Brain microvascular endothelial cell (primary cell): ENCODE measurements around the gene SLCO2A1.

Experiments
- DNase-seq: peaks from one replicate; pipeline ENCODE4 v3.0.0-alpha.2; 2020
- H3K27ac ChIP-seq: fragments of 250-450 bp; sonication (Bioruptor Pico); 2 replicates; pipeline ENCODE4 v1.5.1; 2020; ENCODE audit warnings: mild to moderate bottlenecking, moderate library complexity
- H3K27me3 ChIP-seq: fragments of 250-450 bp; sonication (Bioruptor Pico); replicated peaks from 2 replicates; pipeline ENCODE4 v1.5.1; 2020; ENCODE audit warnings: mild to moderate bottlenecking
- H3K36me3 ChIP-seq: fragments of 250-450 bp; sonication (Bioruptor Pico); replicated peaks from 2 replicates; pipeline ENCODE4 v1.5.1; 2020; ENCODE audit warnings: mild to moderate bottlenecking
- H3K4me3 ChIP-seq: 2 replicates; pipeline ENCODE4 v1.5.1; 2011; ENCODE audit warnings: low read depth, mild to moderate bottlenecking, control low read depth, low read length, moderate library complexity
- in situ Hi-C: cut with HindIII; loops from 2 replicates; pipeline ENCODE4 v1.10.0; 2017; ENCODE audit warnings: low sequenced_read_pairs, low pct_ligation_motif_present
- TF ChIP-seq, protein P1 (sequence below): IDR thresholded peaks from 2 replicates; pipeline ENCODE4 v1.5.1; 2011; ENCODE audit warnings: low read depth, mild to moderate bottlenecking, moderate library complexity, low read length, control low read depth, inconsistent platforms; ENCODE audit errors: missing control alignments

Gene SLCO2A1

DNA sequence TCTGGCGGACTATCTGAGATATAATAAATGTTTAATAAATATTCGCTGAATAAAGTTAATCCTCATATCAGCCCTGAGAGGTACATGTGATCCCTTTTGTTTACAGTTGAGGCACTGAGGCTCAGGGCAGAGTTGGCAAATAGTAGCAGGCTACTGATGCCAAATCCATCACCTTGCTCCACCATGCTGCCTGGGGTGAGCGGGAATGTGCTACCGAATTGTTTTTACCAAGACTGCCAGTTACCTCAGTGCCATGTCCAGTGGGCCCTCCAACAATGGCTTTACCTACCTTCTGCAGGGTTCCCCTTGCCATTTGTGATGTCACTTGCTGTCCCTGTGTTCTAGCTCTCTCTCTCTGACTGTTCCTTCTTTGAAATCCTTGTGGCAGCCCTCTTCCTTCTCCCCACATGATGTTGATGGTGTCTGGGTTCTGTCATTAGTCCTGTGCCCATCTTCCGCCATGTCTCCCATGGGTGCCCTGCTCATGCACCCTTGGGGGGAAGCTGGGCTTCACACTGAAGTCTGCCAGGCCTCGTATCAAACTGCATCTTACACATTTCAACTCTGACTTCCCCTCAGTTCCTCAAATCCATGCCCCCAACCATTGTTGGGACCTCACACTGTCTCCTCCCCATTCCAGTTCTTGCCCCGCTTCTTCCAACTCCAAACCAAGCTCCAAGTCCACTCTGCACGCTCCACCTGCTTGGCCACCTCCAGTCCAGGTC, 35.4 kb downstream of the SLCO2A1 start:
- in situ Hi-C loops: no loop called here
- Histone ChIP-seq H3K4me3 (no peak overlapping the region), H3K27ac (no peak overlapping the region), H3K27me3 (no peaks in the 10 kb centered on the region), H3K36me3 (no peaks in the 10 kb centered on the region)
- TF ChIP-seq, protein P1, sequence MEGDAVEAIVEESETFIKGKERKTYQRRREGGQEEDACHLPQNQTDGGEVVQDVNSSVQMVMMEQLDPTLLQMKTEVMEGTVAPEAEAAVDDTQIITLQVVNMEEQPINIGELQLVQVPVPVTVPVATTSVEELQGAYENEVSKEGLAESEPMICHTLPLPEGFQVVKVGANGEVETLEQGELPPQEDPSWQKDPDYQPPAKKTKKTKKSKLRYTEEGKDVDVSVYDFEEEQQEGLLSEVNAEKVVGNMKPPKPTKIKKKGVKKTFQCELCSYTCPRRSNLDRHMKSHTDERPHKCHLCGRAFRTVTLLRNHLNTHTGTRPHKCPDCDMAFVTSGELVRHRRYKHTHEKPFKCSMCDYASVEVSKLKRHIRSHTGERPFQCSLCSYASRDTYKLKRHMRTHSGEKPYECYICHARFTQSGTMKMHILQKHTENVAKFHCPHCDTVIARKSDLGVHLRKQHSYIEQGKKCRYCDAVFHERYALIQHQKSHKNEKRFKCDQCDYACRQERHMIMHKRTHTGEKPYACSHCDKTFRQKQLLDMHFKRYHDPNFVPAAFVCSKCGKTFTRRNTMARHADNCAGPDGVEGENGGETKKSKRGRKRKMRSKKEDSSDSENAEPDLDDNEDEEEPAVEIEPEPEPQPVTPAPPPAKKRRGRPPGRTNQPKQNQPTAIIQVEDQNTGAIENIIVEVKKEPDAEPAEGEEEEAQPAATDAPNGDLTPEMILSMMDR: no peak
- no peak for DNase-seq

GRCh38 chr3:133992951-133993620, 36.6 kb downstream of the SLCO2A1 start:
- in situ Hi-C loops: no loop called here
- H3K27ac ChIP-seq: no peak overlapping the region
- TF ChIP-seq, protein P1: no peak
- H3K4me3 ChIP-seq: no peak overlapping the region
- DNase-seq: no peak
- no peaks in the 10 kb centered on the region for H3K27me3 ChIP-seq
- no peaks in the 10 kb centered on the region for H3K36me3 ChIP-seq

DNA sequence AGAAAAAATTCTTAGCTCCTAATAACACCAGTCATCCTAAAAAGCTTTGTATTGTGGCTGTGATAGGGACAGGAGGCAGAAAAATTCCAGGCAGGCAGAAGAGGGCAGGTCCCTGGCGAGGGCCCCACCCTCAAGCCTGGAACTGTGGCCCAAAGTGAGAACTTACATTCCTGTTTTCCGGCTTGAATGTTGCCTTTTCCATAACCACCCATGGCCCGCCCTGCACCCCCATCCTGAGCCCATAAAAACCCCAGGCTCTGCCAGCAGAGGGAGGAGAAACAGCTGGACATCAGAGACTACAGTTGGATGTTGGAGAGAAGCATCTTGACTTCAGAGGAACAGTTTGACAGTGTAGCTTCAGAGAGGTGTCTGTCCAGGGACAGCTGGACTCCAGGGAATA, 37.3 kb downstream of the SLCO2A1 start:
- no peak overlapping the region for H3K27ac ChIP-seq
- no peak for DNase-seq
- no peak overlapping the region for H3K4me3 ChIP-seq
- H3K27me3 ChIP-seq: no peaks in the 10 kb centered on the region
- no peaks in the 10 kb centered on the region for H3K36me3 ChIP-seq
- TF ChIP-seq, protein P1: peak; percentile 27
- in situ Hi-C loops: no loop called here

DNA sequence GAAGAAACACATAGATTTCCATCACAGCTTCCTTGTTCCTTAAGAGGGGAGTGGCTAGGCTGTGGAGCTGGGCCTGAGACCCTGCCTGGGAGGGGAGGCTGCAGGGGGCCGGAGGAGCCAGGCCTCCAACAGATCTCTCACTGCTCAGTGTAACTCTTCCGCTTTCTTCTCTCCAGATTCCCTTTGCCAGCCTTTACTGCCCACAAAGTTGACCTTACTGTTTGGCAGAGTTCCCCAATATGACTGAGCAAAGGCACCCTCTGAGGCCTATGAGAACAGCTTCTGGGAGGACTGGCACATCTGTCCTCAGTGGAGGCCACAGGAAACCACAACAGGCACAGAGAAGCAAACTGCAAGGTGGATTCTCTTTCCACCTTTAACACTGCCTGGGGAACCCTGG, 38.1 kb downstream of the SLCO2A1 start:
- no peaks in the 10 kb centered on the region for H3K36me3 ChIP-seq
- DNase-seq: no peak
- in situ Hi-C loops: no loop called here
- H3K27ac ChIP-seq: no peak overlapping the region
- TF ChIP-seq, protein P1: no peak
- H3K27me3 ChIP-seq: no peaks in the 10 kb centered on the region
- no peak overlapping the region for H3K4me3 ChIP-seq

GRCh38 chr3:133991209-133991608, 38.5 kb downstream of the SLCO2A1 start:
- Histone ChIP-seq H3K27me3 (no peaks in the 10 kb centered on the region), H3K27ac (no peak overlapping the region), H3K36me3 (no peaks in the 10 kb centered on the region), H3K4me3 (no peak overlapping the region)
- DNase-seq: no peak
- in situ Hi-C loops: no loop called here
- TF ChIP-seq, protein P1: no peak
